ENCODE measurements around the gene PTPN1.

Gene PTPN1

GRCh38 chr20:50517817-50518154 is 7.6 kb downstream of the PTPN1 start:
- no peaks in the 10 kb centered on the region for H3K27me3 ChIP-seq (ENCODE audit: control insufficient read depth, insufficient read depth, low read length)
- H3K9me3 ChIP-seq (ENCODE audit: control insufficient read depth, low read length): no peaks in the 10 kb centered on the region
- no peak overlapping the region for H3K4me3 ChIP-seq (ENCODE audit: low read length)
- no peaks in the 10 kb centered on the region for H3K36me3 ChIP-seq (ENCODE audit: control insufficient read depth, insufficient read depth, low read length)
- no peak overlapping the region for H3K9ac ChIP-seq (ENCODE audit: low read length)
- H3K4me1 ChIP-seq (ENCODE audit: control insufficient read depth, insufficient read depth, low read length): peaks cover 6% of the 10 kb centered on the region

DNA sequence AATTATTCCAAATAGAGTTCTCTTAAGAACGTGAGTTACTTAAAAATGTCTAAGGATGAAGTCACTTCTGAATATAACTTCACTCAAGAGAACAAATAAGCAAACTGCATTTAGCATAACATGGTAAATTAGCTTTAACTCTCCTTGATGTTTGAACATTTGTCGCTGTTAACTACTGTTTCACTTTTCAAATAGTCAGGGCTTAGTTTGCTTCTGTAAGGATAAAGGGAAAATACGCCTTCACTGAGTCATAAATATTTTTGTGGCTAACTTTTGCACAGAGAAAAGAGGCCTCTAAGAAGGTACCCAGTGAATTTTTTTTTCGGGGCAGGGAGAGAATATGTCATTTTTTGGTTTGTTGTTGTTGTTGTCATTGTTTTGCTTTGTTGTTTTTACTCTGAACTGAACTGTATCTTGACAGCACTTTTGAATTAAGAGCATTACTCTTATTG is 8.1 kb downstream of the PTPN1 start:
- no peak overlapping the region for H3K9ac ChIP-seq (ENCODE audit: low read length)
- peaks cover 6% of the 10 kb centered on the region for H3K4me1 ChIP-seq (ENCODE audit: control insufficient read depth, insufficient read depth, low read length)

GRCh38 chr20:50519036-50519762 is 9.0 kb downstream of the PTPN1 start:
- Histone ChIP-seq H3K9ac (ENCODE audit: low read length) (no peak overlapping the region), H3K9me3 (ENCODE audit: control insufficient read depth, low read length) (no peaks in the 10 kb centered on the region), H3K27me3 (ENCODE audit: control insufficient read depth, insufficient read depth, low read length) (no peaks in the 10 kb centered on the region), H3K36me3 (ENCODE audit: control insufficient read depth, insufficient read depth, low read length) (no peaks in the 10 kb centered on the region), H3K4me3 (ENCODE audit: low read length) (no peak overlapping the region), H3K4me1 (ENCODE audit: control insufficient read depth, insufficient read depth, low read length) (peaks cover 12% of the 10 kb centered on the region)

More for the DNA sequence above, 8.1 kb downstream of the PTPN1 start:
- no peaks in the 10 kb centered on the region for H3K9me3 ChIP-seq (ENCODE audit: control insufficient read depth, low read length)
- no peaks in the 10 kb centered on the region for H3K27me3 ChIP-seq (ENCODE audit: control insufficient read depth, insufficient read depth, low read length)
- no peaks in the 10 kb centered on the region for H3K36me3 ChIP-seq (ENCODE audit: control insufficient read depth, insufficient read depth, low read length)
- no peak overlapping the region for H3K4me3 ChIP-seq (ENCODE audit: low read length)

- Histone ChIP-seq H3K4me1 (ENCODE audit: control insufficient read depth, insufficient read depth, low read length) (peaks cover 12% of the 10 kb centered on the region), H3K9ac (ENCODE audit: low read length) (no peak overlapping the region), H3K9me3 (ENCODE audit: control insufficient read depth, low read length) (no peaks in the 10 kb centered on the region)
These were observed 10.2 kb downstream of the PTPN1 start for GRCh38 chr20:50520222-50520880.

DNA sequence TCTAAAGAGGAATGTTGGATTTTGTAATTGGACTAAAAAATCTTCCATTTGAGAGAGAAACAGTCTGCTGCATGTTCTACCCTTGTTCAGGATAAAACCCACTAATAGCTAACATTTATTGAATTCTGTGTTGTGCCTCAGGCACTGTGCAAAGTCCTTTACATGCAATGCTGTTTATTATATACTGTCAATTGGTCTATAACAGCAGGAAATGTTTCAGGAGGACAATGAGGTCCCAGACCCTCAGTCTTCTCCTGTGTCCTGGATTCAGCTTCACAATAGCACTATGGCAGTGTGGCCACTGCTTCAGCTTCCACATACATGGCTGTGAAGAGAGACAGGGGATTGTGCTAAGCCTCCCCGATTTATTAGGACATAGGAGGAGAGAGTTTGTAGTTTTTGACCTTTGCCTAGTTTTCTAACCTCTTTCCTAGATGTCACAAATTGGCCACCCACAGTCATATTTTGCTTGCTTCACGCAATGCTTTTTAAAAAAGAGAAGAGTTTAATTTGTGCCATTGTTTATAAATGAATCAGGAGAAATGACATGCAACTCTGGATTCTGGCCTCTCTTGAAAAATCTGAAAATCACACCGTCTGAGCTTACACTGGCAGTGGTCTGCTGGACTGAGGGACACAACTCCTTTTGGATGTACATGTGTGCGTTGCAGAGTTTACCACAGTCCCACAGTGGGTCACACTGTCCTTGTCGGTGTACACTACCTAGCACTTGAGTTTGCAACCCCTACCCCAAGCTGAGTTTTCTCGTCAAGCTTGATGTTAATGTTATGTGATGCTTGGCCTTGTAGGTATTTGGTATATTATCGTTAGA is 11.3 kb downstream of the PTPN1 start:
- peaks cover 16% of the 10 kb centered on the region for H3K4me1 ChIP-seq (ENCODE audit: control insufficient read depth, insufficient read depth, low read length)

More at GRCh38 chr20:50520222-50520880, 10.2 kb downstream of the PTPN1 start:
- Histone ChIP-seq H3K4me3 (ENCODE audit: low read length) (no peak overlapping the region), H3K36me3 (ENCODE audit: control insufficient read depth, insufficient read depth, low read length) (no peaks in the 10 kb centered on the region), H3K27me3 (ENCODE audit: control insufficient read depth, insufficient read depth, low read length) (no peaks in the 10 kb centered on the region)

DNA sequence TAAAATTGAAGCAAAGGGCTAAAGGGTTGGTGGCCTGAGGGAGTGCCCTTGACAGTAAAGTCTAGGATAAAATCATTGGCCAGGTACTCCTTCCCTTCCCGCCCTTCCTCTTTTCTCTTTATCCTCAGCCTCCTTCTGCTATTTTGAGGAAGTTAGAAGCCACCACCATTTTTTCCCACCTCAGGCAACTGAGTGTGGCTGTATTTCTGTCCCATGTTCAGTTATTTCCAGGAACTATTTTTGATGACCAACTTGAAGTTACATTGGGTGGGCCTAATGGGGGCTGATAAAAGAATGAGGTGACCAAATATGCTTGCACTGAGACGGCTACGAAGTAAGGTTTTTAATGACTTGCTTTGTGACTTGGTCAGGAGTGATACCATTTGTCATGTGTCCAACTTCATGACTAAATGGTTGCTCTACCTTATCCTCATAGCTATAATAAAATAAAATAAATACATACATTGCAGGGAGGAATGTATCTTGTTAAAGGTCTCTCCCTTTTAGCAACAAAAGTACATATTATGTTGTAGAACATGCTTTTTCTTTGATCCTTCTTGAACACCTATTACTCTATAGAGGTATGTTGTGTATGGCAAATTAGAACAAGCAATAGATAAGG is 12.0 kb downstream of the PTPN1 start:
- peaks cover 23% of the 10 kb centered on the region for H3K4me1 ChIP-seq (ENCODE audit: control insufficient read depth, insufficient read depth, low read length)
- no peaks in the 10 kb centered on the region for H3K9me3 ChIP-seq (ENCODE audit: control insufficient read depth, low read length)
- no peaks in the 10 kb centered on the region for H3K36me3 ChIP-seq (ENCODE audit: control insufficient read depth, insufficient read depth, low read length)
- H3K27me3 ChIP-seq (ENCODE audit: control insufficient read depth, insufficient read depth, low read length): no peaks in the 10 kb centered on the region
- no peak overlapping the region for H3K9ac ChIP-seq (ENCODE audit: low read length)
- H3K4me3 ChIP-seq (ENCODE audit: low read length): no peak overlapping the region

More for the DNA sequence above, 11.3 kb downstream of the PTPN1 start:
- Histone ChIP-seq H3K27me3 (ENCODE audit: control insufficient read depth, insufficient read depth, low read length) (no peaks in the 10 kb centered on the region), H3K9ac (ENCODE audit: low read length) (no peak overlapping the region), H3K9me3 (ENCODE audit: control insufficient read depth, low read length) (no peaks in the 10 kb centered on the region), H3K4me3 (ENCODE audit: low read length) (no peak overlapping the region), H3K36me3 (ENCODE audit: control insufficient read depth, insufficient read depth, low read length) (no peaks in the 10 kb centered on the region)

DNA sequence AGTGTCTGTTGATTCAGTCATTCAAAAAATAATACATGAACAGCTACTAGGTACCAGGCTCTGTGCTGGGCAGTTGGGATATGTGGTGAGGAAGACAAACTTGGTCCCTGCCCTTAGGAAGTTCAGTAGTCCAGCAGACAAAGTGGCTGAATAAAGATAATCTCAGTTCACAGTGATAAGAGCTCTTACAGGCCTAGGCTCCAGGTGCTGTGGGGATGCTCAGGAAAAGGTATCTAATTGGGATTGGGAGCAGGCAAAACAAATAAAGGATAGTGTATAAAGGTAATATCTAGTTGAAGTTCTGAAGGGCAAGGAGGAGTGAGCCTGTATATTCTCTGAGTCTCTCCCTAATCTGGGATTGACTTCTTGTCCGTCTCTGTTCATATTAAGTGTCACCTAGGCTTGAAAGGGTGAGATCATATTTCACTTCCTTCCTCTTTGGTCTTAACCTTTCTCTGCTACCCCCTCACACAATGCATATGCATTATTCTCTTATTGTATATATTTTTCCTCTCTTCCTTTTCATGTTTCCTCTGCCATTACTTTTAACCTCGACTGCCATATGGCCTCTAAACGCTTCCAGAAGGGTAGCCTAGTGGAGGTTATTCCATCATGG is 13.5 kb downstream of the PTPN1 start:
- H3K9me3 ChIP-seq (ENCODE audit: control insufficient read depth, low read length): no peaks in the 10 kb centered on the region
- H3K27me3 ChIP-seq (ENCODE audit: control insufficient read depth, insufficient read depth, low read length): no peaks in the 10 kb centered on the region
- H3K9ac ChIP-seq (ENCODE audit: low read length): no peak overlapping the region
- H3K4me3 ChIP-seq (ENCODE audit: low read length): no peak overlapping the region
- peaks cover 33% of the 10 kb centered on the region for H3K4me1 ChIP-seq (ENCODE audit: control insufficient read depth, insufficient read depth, low read length)
- H3K36me3 ChIP-seq (ENCODE audit: control insufficient read depth, insufficient read depth, low read length): no peaks in the 10 kb centered on the region

- H3K36me3 ChIP-seq (ENCODE audit: control insufficient read depth, insufficient read depth, low read length): no peaks in the 10 kb centered on the region
- H3K9me3 ChIP-seq (ENCODE audit: control insufficient read depth, low read length): no peaks in the 10 kb centered on the region
- H3K27me3 ChIP-seq (ENCODE audit: control insufficient read depth, insufficient read depth, low read length): no peaks in the 10 kb centered on the region
- peaks cover 27% of the 10 kb centered on the region for H3K4me1 ChIP-seq (ENCODE audit: control insufficient read depth, insufficient read depth, low read length)
- no peak overlapping the region for H3K9ac ChIP-seq (ENCODE audit: low read length)
- H3K4me3 ChIP-seq (ENCODE audit: low read length): no peak overlapping the region
These were observed 15.5 kb downstream of the PTPN1 start for GRCh38 chr20:50525681-50526080.

GRCh38 chr20:50526403-50526989 is 16.3 kb downstream of the PTPN1 start:
- no peaks in the 10 kb centered on the region for H3K9me3 ChIP-seq (ENCODE audit: control insufficient read depth, low read length)
- peaks cover 27% of the 10 kb centered on the region for H3K4me1 ChIP-seq (ENCODE audit: control insufficient read depth, insufficient read depth, low read length)
- no peak overlapping the region for H3K9ac ChIP-seq (ENCODE audit: low read length)
- no peak overlapping the region for H3K4me3 ChIP-seq (ENCODE audit: low read length)
- H3K36me3 ChIP-seq (ENCODE audit: control insufficient read depth, insufficient read depth, low read length): no peaks in the 10 kb centered on the region
- H3K27me3 ChIP-seq (ENCODE audit: control insufficient read depth, insufficient read depth, low read length): no peaks in the 10 kb centered on the region

- Histone ChIP-seq H3K4me1 (ENCODE audit: control insufficient read depth, insufficient read depth, low read length) (peaks cover 27% of the 10 kb centered on the region), H3K36me3 (ENCODE audit: control insufficient read depth, insufficient read depth, low read length) (no peaks in the 10 kb centered on the region), H3K9me3 (ENCODE audit: control insufficient read depth, low read length) (no peaks in the 10 kb centered on the region), H3K4me3 (ENCODE audit: low read length) (no peak overlapping the region), H3K27me3 (ENCODE audit: control insufficient read depth, insufficient read depth, low read length) (no peaks in the 10 kb centered on the region), H3K9ac (ENCODE audit: low read length) (no peak overlapping the region)
These were observed 17.0 kb downstream of the PTPN1 start for GRCh38 chr20:50527068-50527605.

GRCh38 chr20:50528129-50528528 is 17.9 kb downstream of the PTPN1 start:
- no peak overlapping the region for H3K9ac ChIP-seq (ENCODE audit: low read length)
- no peaks in the 10 kb centered on the region for H3K9me3 ChIP-seq (ENCODE audit: control insufficient read depth, low read length)
- H3K4me1 ChIP-seq (ENCODE audit: control insufficient read depth, insufficient read depth, low read length): peaks cover 27% of the 10 kb centered on the region
- no peaks in the 10 kb centered on the region for H3K27me3 ChIP-seq (ENCODE audit: control insufficient read depth, insufficient read depth, low read length)
- H3K4me3 ChIP-seq (ENCODE audit: low read length): no peak overlapping the region
- H3K36me3 ChIP-seq (ENCODE audit: control insufficient read depth, insufficient read depth, low read length): no peaks in the 10 kb centered on the region
